ENCODE data around the gene GNAO1.

GRCh38 chr16:56233795-56234566 is 42.7 kb downstream of the GNAO1 start:
- TF ChIP-seq CTCF (IDR thresholded peaks at IDR 0.05) (no peak), POLR2A (IDR thresholded peaks at IDR 0.05) (no peak)
